SU-DHL-6 (cell line): ENCODE results near the gene ANTXR1.

ENCODE experiments used
- H2AFZ ChIP-seq: fragments of 200-600 bp; sonication (generic); 2 replicates; pipeline ENCODE4 v1.6.1; 2014; ENCODE audit warnings: low read depth, mild to moderate bottlenecking, moderate library complexity, mixed read lengths, antibody characterized with exemption, low read length; ENCODE audit not compliant: severe bottlenecking
- H3F3A ChIP-seq: fragments of 200-600 bp; shearing (Covaris generic); 2 replicates; pipeline ENCODE4 v1.6.0; 2016; ENCODE audit warnings: antibody characterized with exemption, mild to moderate bottlenecking; ENCODE audit not compliant: insufficient read depth
- H3K27ac ChIP-seq: fragments of 200-600 bp; sonication (generic); 2 replicates; pipeline ENCODE4 v1.5.1; 2016; ENCODE audit warnings: low read depth, mild to moderate bottlenecking, low read length, moderate library complexity, mixed read lengths
- H3K27me3 ChIP-seq: fragments of 200-600 bp; sonication (generic), shearing (Covaris generic); 2 replicates; pipeline ENCODE4 v1.6.0; 2014; ENCODE audit warnings: mild to moderate bottlenecking, low read length
- H3K36me3 ChIP-seq: fragments of 200-600 bp; sonication (generic); 2 replicates; pipeline ENCODE4 v1.6.1; 2014; ENCODE audit warnings: mild to moderate bottlenecking, low read length, mixed read lengths
- H3K4me2 ChIP-seq: fragments of 300-600, 200-600 bp; shearing (Covaris generic), sonication (generic); 2 replicates; pipeline ENCODE4 v1.6.0; 2014; ENCODE audit warnings: low read length, low read depth, mild to moderate bottlenecking; ENCODE audit not compliant: poor library complexity, severe bottlenecking
- H3K4me3 ChIP-seq: fragments of 200-600 bp; sonication (generic); 2 replicates; pipeline ENCODE4 v1.5.1; 2014; ENCODE audit warnings: antibody characterized with exemption, low read length, mild to moderate bottlenecking, mixed read lengths; ENCODE audit not compliant: insufficient read depth, poor library complexity, severe bottlenecking
- H3K79me2 ChIP-seq: fragments of 200-600 bp; sonication (generic); 2 replicates; pipeline ENCODE4 v1.6.1; 2014; ENCODE audit warnings: mild to moderate bottlenecking, low read length, moderate library complexity; ENCODE audit not compliant: insufficient read depth
- H3K9ac ChIP-seq: fragments of 200-600 bp; sonication (generic); 2 replicates; pipeline ENCODE4 v1.7.0; 2014; ENCODE audit warnings: mild to moderate bottlenecking, low read length
- H3K9me2 ChIP-seq: fragments of 200-600 bp; sonication (generic); replicated peaks from 2 replicates; pipeline ENCODE4 v1.6.1; 2014; ENCODE audit warnings: low read length; ENCODE audit not compliant: insufficient read depth
- H3K9me3 ChIP-seq: fragments of 200-600 bp; sonication (generic); 2 replicates; pipeline ENCODE4 v1.6.1; 2014; ENCODE audit warnings: low read length, mixed read lengths; ENCODE audit not compliant: insufficient read depth
- H4K20me1 ChIP-seq: fragments of 200-600 bp; sonication (generic); 2 replicates; pipeline ENCODE4 v1.6.1; 2014; ENCODE audit warnings: low read depth, mild to moderate bottlenecking, antibody characterized with exemption, low read length, moderate library complexity, mixed read lengths
- CTCF ChIP-seq: fragments of 200-600 bp; sonication (generic); IDR thresholded peaks from one replicate; pipeline ENCODE4 v1.5.1; 2017; ENCODE audit warnings: antibody characterized with exemption, mild to moderate bottlenecking, low read length, moderate library complexity; ENCODE audit not compliant: insufficient read depth, poor library complexity, severe bottlenecking
- EZH2phosphoT487 ChIP-seq: fragments of 200-600 bp; sonication (generic), shearing (Covaris generic); conservative IDR thresholded peaks from 2 replicates; pipeline ENCODE4 v1.6.1; 2018; ENCODE audit warnings: mild to moderate bottlenecking, antibody characterized with exemption, low read length, moderate library complexity, mixed read lengths

ANTXR1 gene

GRCh38 chr2:69205491-69205890, 192.5 kb downstream of the ANTXR1 start:
- Histone ChIP-seq H3K27me3 (no peaks in the 10 kb centered on the region), H3K9me3 (0 out of 2 replicates have a peak, but pooled peaks cover 9% of the 10 kb centered on the region), H3K9me2 (no peaks in the 10 kb centered on the region), H3K9ac (no peak overlapping the region), H3K4me3 (no peak overlapping the region), H2AFZ (no peak overlapping the region), H3K79me2 (no peaks in the 10 kb centered on the region), H3F3A (no peaks in the 10 kb centered on the region), H3K27ac (no peak overlapping the region), H3K4me2 (no peak overlapping the region), H3K36me3 (no peaks in the 10 kb centered on the region), H4K20me1 (no peaks in the 10 kb centered on the region)
- TF ChIP-seq CTCF (no peak), EZH2phosphoT487 (no peak)

- H3K4me3 ChIP-seq, result no peak overlapping the region
- no peaks in the 10 kb centered on the region for H3F3A ChIP-seq
- 0 out of 2 replicates have a peak, but pooled peaks cover 9% of the 10 kb centered on the region for H3K9me3 ChIP-seq
- H3K36me3 ChIP-seq, result no peaks in the 10 kb centered on the region
- H3K79me2 ChIP-seq, result no peaks in the 10 kb centered on the region
- H3K9me2 ChIP-seq, result no peaks in the 10 kb centered on the region
- TF ChIP-seq EZH2phosphoT487 (no peak), CTCF (no peak)
- no peak overlapping the region for H3K27ac ChIP-seq
- H4K20me1 ChIP-seq, result no peaks in the 10 kb centered on the region
- H2AFZ ChIP-seq, result no peak overlapping the region
- no peaks in the 10 kb centered on the region for H3K27me3 ChIP-seq
- H3K9ac ChIP-seq, result no peak overlapping the region
- no peak overlapping the region for H3K4me2 ChIP-seq
These were observed 195.1 kb downstream of the ANTXR1 start for GRCh38 chr2:69208023-69208595.

- Histone ChIP-seq H3K4me3 (no peak overlapping the region), H3K9ac (no peak overlapping the region), H3K79me2 (no peaks in the 10 kb centered on the region), H3K27me3 (no peaks in the 10 kb centered on the region), H3F3A (no peaks in the 10 kb centered on the region), H4K20me1 (no peaks in the 10 kb centered on the region), H3K9me2 (no peaks in the 10 kb centered on the region), H3K4me2 (no peak overlapping the region), H3K36me3 (no peaks in the 10 kb centered on the region), H3K9me3 (0 out of 2 replicates have a peak, but pooled peaks cover 9% of the 10 kb centered on the region), H3K27ac (no peak overlapping the region), H2AFZ (no peak overlapping the region)
- TF ChIP-seq EZH2phosphoT487, result no peak
- no peak for TF ChIP-seq CTCF
These were observed 196.5 kb downstream of the ANTXR1 start for GRCh38 chr2:69209482-69209881.
